Naive thymus-derived CD4-positive, alpha-beta T cell (primary cell): ENCODE results near the gene NTM. TPM values are rescaled to one million over a fixed set of nuclear protein-coding genes. Genes with fewer than 3 reads are reported as not detected.

ENCODE experiments used
- ATAC-seq: fragments of 150-1000 bp; cut with Tn5 transposase; 2 replicates; pipeline ENCODE4 v1.10.0; 2021; ENCODE audit warnings: mild to moderate bottlenecking, moderate library complexity
- CTCF ChIA-PET: fragments of 350-600 bp; sonication (Branson Sonifier 250); formaldehyde crosslinking; loops from one replicate; lab custom pipeline; 2021; ENCODE audit warnings: antibody characterized with exemption; lab: Charles Lee
- POLR2A ChIA-PET: fragments of 350-600 bp; sonication (Branson Sonifier 250); formaldehyde crosslinking; loops from one replicate; lab custom pipeline; 2021; ENCODE audit warnings: antibody characterized with exemption, inconsistent platforms; lab: Charles Lee
- DNase-seq, 9 donors: peaks; one replicate each; pipeline versions ENCODE4 v3.0.0 to v3.0.0-alpha.2; 2020 to 2022; ENCODE audit warnings: mixed read lengths in 1 of 9
- H3K27ac ChIP-seq: one replicate; pipeline ENCODE4 v1.7.0; 2013; ENCODE audit warnings: mild to moderate bottlenecking, low read depth, low read length, moderate library complexity
- H3K27me3 ChIP-seq, 2 donors: one replicate each; pipeline ENCODE4 v1.7.0; 2013; ENCODE audit warnings: low read length in 2 of 2, mild to moderate bottlenecking in 2 of 2, moderate library complexity in 2 of 2; ENCODE audit not compliant: control insufficient read depth in 2 of 2, insufficient read depth in 2 of 2
- H3K36me3 ChIP-seq, 3 experiments: 1 replicate in 2 of 3; 2 replicates in 1 of 3; pipeline ENCODE4 v1.7.0; 2013; ENCODE audit warnings: low read length in 3 of 3, mild to moderate bottlenecking in 3 of 3, moderate library complexity in 1 of 3; ENCODE audit not compliant: insufficient read depth in 3 of 3, control insufficient read depth in 2 of 3
- H3K4me1 ChIP-seq, 2 donors: one replicate each; pipeline ENCODE4 v1.7.0; 2013; ENCODE audit warnings: low read length in 2 of 2, mild to moderate bottlenecking in 2 of 2, moderate library complexity in 1 of 2; ENCODE audit not compliant: control insufficient read depth in 2 of 2, insufficient read depth in 2 of 2
- H3K4me3 ChIP-seq: 2 replicates; pipeline ENCODE4 v1.7.0; 2013; ENCODE audit warnings: mild to moderate bottlenecking, low read length
- H3K9me3 ChIP-seq, 3 experiments: 1 replicate in 2 of 3; 2 replicates in 1 of 3; pipeline ENCODE4 v1.7.0; 2013; ENCODE audit warnings: low read length in 3 of 3; ENCODE audit not compliant: control insufficient read depth in 2 of 3
- H3K27ac Mint-ChIP-seq, 9 donors: one replicate each; pipeline ENCODE4 v1.8.0; 2020 to 2022; ENCODE audit warnings: mixed read lengths in 9 of 9, mild to moderate bottlenecking in 8 of 9, moderate library complexity in 5 of 9, inconsistent platforms in 2 of 9
- H3K27me3 Mint-ChIP-seq, 5 donors: one replicate each; pipeline ENCODE4 v1.8.0; 2021 to 2022; ENCODE audit warnings: mixed read lengths in 5 of 5, mild to moderate bottlenecking in 1 of 5
- H3K36me3 Mint-ChIP-seq, 5 donors: one replicate each; pipeline ENCODE4 v1.8.0; 2020 to 2022; ENCODE audit warnings: mixed read lengths in 5 of 5, mild to moderate bottlenecking in 3 of 5, inconsistent platforms in 1 of 5
- H3K4me1 Mint-ChIP-seq, 7 donors: one replicate each; pipeline ENCODE4 v1.8.0; 2020 to 2022; ENCODE audit warnings: mixed read lengths in 7 of 7, mild to moderate bottlenecking in 3 of 7, inconsistent platforms in 1 of 7
- H3K4me3 Mint-ChIP-seq, 10 donors: one replicate each; pipeline ENCODE4 v1.8.0; 2020 to 2022; ENCODE audit warnings: mild to moderate bottlenecking in 10 of 10, mixed read lengths in 10 of 10, moderate library complexity in 6 of 10, inconsistent platforms in 2 of 10
- H3K9me3 Mint-ChIP-seq, 11 donors: one replicate each; pipeline ENCODE4 v1.8.0; 2020 to 2022; ENCODE audit warnings: mixed read lengths in 11 of 11, mild to moderate bottlenecking in 4 of 11, inconsistent platforms in 1 of 11, moderate library complexity in 1 of 11
- intact Hi-C, 2 donors: fragments of 100-400 bp; cut with micrococcal nuclease; formaldehyde crosslinking; loops; one replicate each; pipeline ENCODE4 v1.15.1; 2023
- polyA plus RNA-seq, 2 donors: library from polyadenylated mRNA; unstranded; fragments of 300-500 nt; fragmentation: Illumina TruSeq; gene quantifications; one replicate each; pipeline ENCODE4 v1.2.3, GENCODE V29; 2021
- total RNA-seq, 6 experiments: library from RNA in 5 of 6; stranded (reverse) in 5 of 6; gene quantifications; 1 replicate in 5 of 6; 2 replicates in 1 of 6; pipeline ENCODE4 v1.2.3 and lab custom pipeline; 2021 to 2026

Gene NTM
- total and polyA plus RNA-seq, 7 experiments from 2014 or later: not detected

- H3K27ac ChIP-seq: no peak overlapping the region
- no peak overlapping the region for H3K27ac Mint-ChIP-seq
- no peak for ATAC-seq
- intact Hi-C loops: no loop called here
- H3K9me3 Mint-ChIP-seq: peaks cover 0 to 2% (median 0%) of the 10 kb centered on the region in 11 donors
- ChIA-PET POLR2A (no interaction called here), CTCF (no interaction called here)
- H3K36me3 ChIP-seq: no peaks in the 10 kb centered on the region
- H3K9me3 ChIP-seq: no peaks in the 10 kb centered on the region
- DNase-seq: no peak
- H3K27me3 ChIP-seq: no peaks in the 10 kb centered on the region
- H3K27me3 Mint-ChIP-seq: peaks cover 0 to 9% (median 0%) of the 10 kb centered on the region in 5 donors
- no peaks in the 10 kb centered on the region for H3K36me3 Mint-ChIP-seq
- no peaks in the 10 kb centered on the region for H3K4me1 ChIP-seq
- H3K4me3 Mint-ChIP-seq: no peak overlapping the region
- no peak overlapping the region for H3K4me3 ChIP-seq
- no peaks in the 10 kb centered on the region for H3K4me1 Mint-ChIP-seq
Measured at GRCh38 chr11:131595797-131596196, 225.4 kb downstream of the NTM start.

DNA sequence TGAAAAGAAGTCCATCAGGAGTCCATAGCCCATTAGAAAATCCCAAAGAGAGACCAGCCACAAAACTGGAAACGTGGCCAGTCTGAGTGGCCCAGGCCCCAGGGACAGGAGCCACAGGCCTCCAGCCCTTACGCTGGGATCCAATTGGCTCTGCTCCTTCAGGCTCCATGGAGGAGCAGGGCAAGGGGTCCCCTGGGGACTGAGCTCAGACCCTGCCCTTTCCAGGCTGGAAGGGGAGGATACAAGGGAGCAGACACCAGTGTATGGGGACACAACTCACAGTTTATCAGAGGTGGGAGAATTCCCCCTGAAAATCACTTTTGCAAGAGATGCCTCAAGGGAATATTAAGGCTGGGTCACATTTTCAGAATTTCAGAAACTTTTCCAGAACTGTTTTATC lies 227.5 kb downstream of the NTM start:
- intact Hi-C loops: no loop called here
- Histone ChIP-seq H3K9me3 (no peaks in the 10 kb centered on the region), H3K36me3 (no peaks in the 10 kb centered on the region), H3K4me3 (no peak overlapping the region), H3K27ac (no peak overlapping the region), H3K27me3 (no peaks in the 10 kb centered on the region), H3K4me1 (no peaks in the 10 kb centered on the region)
- Mint-ChIP-seq H3K27me3 (peaks cover 0 to 9% (median 0%) of the 10 kb centered on the region in 5 donors), H3K36me3 (no peaks in the 10 kb centered on the region), H3K4me1 (no peaks in the 10 kb centered on the region), H3K4me3 (no peak overlapping the region), H3K27ac (no peak overlapping the region), H3K9me3 (peaks cover 0 to 5% (median 0%) of the 10 kb centered on the region in 11 donors)
- ChIA-PET POLR2A (no interaction called here), CTCF (no interaction called here)
- ATAC-seq: no peak
- no peak for DNase-seq

DNA sequence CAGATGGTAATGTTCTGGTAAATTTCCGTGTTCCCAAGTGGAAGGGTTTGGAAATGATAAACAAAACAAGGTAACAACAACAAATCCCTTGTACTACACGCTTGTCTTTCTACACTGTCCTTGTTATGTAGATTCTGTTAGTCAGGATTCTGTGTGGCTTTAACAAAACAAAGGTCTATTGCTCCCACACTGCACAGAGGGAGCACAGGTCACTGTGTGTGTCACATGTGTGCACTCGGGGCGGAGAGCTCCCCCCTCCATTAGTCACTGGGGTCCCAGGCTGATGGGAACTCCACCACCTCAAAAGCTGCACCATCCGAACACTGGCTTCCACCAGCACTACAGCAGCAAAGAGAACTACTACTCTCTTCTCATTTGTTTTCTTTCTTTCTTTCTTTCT lies 227.9 kb downstream of the NTM start:
- Mint-ChIP-seq H3K27me3 (peaks cover 0 to 9% (median 0%) of the 10 kb centered on the region in 5 donors), H3K27ac (no peak overlapping the region), H3K4me1 (no peaks in the 10 kb centered on the region), H3K9me3 (peaks cover 0 to 8% (median 0%) of the 10 kb centered on the region in 11 donors), H3K36me3 (no peaks in the 10 kb centered on the region), H3K4me3 (no peak overlapping the region)
- DNase-seq (no peak), ATAC-seq (no peak)
- intact Hi-C loops: no loop called here
- H3K27me3 ChIP-seq: no peaks in the 10 kb centered on the region
- H3K4me1 ChIP-seq: no peaks in the 10 kb centered on the region
- H3K36me3 ChIP-seq: no peaks in the 10 kb centered on the region
- ChIA-PET POLR2A (no interaction called here), CTCF (no interaction called here)
- no peak overlapping the region for H3K4me3 ChIP-seq
- H3K9me3 ChIP-seq: no peaks in the 10 kb centered on the region
- H3K27ac ChIP-seq: no peak overlapping the region

- ChIA-PET POLR2A (no interaction called here), CTCF (no interaction called here)
- H3K4me3 Mint-ChIP-seq: no peak overlapping the region
- intact Hi-C loops: no loop called here
- H3K27ac ChIP-seq: no peak overlapping the region
- DNase-seq: no peak
- no peak overlapping the region for H3K4me3 ChIP-seq
- H3K36me3 Mint-ChIP-seq: no peaks in the 10 kb centered on the region
- no peaks in the 10 kb centered on the region for H3K27me3 ChIP-seq
- H3K9me3 ChIP-seq: no peaks in the 10 kb centered on the region
- no peaks in the 10 kb centered on the region for H3K4me1 ChIP-seq
- ATAC-seq: no peak
- H3K4me1 Mint-ChIP-seq: no peaks in the 10 kb centered on the region
- peaks cover 0 to 8% (median 1%) of the 10 kb centered on the region in 11 donors for H3K9me3 Mint-ChIP-seq
- peaks cover 0 to 9% (median 0%) of the 10 kb centered on the region in 5 donors for H3K27me3 Mint-ChIP-seq
- no peak overlapping the region for H3K27ac Mint-ChIP-seq
- no peaks in the 10 kb centered on the region for H3K36me3 ChIP-seq
Measured at GRCh38 chr11:131599285-131599684, 228.9 kb downstream of the NTM start.

GRCh38 chr11:131600628-131601027 lies 230.2 kb downstream of the NTM start:
- Histone ChIP-seq H3K4me1 (no peaks in the 10 kb centered on the region), H3K4me3 (no peak overlapping the region), H3K27ac (no peak overlapping the region), H3K36me3 (no peaks in the 10 kb centered on the region), H3K27me3 (no peaks in the 10 kb centered on the region), H3K9me3 (no peaks in the 10 kb centered on the region)
- Mint-ChIP-seq H3K36me3 (no peaks in the 10 kb centered on the region), H3K9me3 (peaks cover 0 to 8% (median 1%) of the 10 kb centered on the region in 11 donors), H3K4me1 (no peaks in the 10 kb centered on the region), H3K4me3 (no peak overlapping the region), H3K27me3 (peaks cover 0 to under 1% (median 0%) of the 10 kb centered on the region in 5 donors), H3K27ac (no peak overlapping the region)
- POLR2A ChIA-PET: no interaction called here
- ATAC-seq (no peak), DNase-seq (no peak)
- intact Hi-C loops: no loop called here
- CTCF ChIA-PET: no interaction called here

GRCh38 chr11:131601586-131601985 lies 231.2 kb downstream of the NTM start:
- no peaks in the 10 kb centered on the region for H3K27me3 ChIP-seq
- H3K4me1 ChIP-seq: no peaks in the 10 kb centered on the region
- Mint-ChIP-seq H3K27ac (no peak overlapping the region), H3K27me3 (no peaks in the 10 kb centered on the region), H3K36me3 (no peaks in the 10 kb centered on the region), H3K9me3 (peaks cover 0 to 8% (median 1%) of the 10 kb centered on the region in 11 donors), H3K4me1 (no peaks in the 10 kb centered on the region), H3K4me3 (no peak overlapping the region)
- no peak overlapping the region for H3K27ac ChIP-seq
- ATAC-seq (no peak), DNase-seq (no peak)
- H3K36me3 ChIP-seq: no peaks in the 10 kb centered on the region
- ChIA-PET POLR2A (no interaction called here), CTCF (no interaction called here)
- intact Hi-C loops: no loop called here
- no peak overlapping the region for H3K4me3 ChIP-seq
- no peaks in the 10 kb centered on the region for H3K9me3 ChIP-seq

GRCh38 chr11:131602431-131602830 lies 232.0 kb downstream of the NTM start:
- no peak overlapping the region for H3K27ac Mint-ChIP-seq
- no peak overlapping the region for H3K4me3 Mint-ChIP-seq
- H3K4me3 ChIP-seq: no peak overlapping the region
- POLR2A ChIA-PET: no interaction called here
- no peaks in the 10 kb centered on the region for H3K36me3 Mint-ChIP-seq
- no peaks in the 10 kb centered on the region for H3K9me3 ChIP-seq
- no peaks in the 10 kb centered on the region for H3K4me1 ChIP-seq
- intact Hi-C loops: no loop called here
- H3K27ac ChIP-seq: no peak overlapping the region
- ATAC-seq: no peak
- no peaks in the 10 kb centered on the region for H3K36me3 ChIP-seq
- peaks cover 0 to 8% (median 2%) of the 10 kb centered on the region in 11 donors for H3K9me3 Mint-ChIP-seq
- no peaks in the 10 kb centered on the region for H3K27me3 ChIP-seq
- no peak for DNase-seq
- no peaks in the 10 kb centered on the region for H3K27me3 Mint-ChIP-seq
- CTCF ChIA-PET: interaction anchor here (0.6 kb wide), 1 partner anchor 8 kb away, joined by 10 read pairs; no protein-coding TSS in a partner anchor
- no peaks in the 10 kb centered on the region for H3K4me1 Mint-ChIP-seq
